ENCODE data around the gene DNAJC1.

DNAJC1 gene

DNA sequence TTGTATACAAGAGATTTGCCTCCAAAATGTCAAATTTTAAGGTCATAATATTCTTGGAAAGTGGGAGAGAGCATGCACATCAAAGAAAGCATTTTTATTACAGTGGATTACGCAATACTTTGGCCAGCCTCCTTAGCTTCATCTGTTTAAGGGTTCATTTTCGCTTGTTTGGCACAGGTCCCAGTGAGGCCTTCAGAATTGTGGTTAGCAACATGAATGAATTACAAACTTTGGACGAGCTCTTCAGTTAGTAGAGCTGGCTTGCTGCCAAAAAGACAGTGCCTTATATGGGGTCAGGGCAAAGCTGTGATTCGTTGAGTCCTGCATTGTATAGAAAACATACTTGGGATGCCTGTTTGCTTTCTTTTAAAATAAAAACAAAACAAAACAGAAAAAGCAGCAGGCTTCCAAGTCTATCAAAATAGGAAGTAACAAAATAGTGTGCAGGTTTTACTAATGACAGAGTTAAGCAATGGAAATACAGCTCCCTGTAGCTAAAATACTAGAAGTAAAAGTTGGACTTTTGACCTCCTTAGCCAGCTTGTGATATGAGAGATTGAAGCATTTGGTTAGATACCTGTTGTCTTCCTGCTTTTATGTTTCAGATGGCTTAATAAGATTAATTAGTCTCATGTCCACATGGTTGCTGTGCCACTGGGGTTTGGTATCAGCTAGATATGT lies 278.7 kb downstream of the DNAJC1 start:
- TF ChIP-seq, protein P1, sequence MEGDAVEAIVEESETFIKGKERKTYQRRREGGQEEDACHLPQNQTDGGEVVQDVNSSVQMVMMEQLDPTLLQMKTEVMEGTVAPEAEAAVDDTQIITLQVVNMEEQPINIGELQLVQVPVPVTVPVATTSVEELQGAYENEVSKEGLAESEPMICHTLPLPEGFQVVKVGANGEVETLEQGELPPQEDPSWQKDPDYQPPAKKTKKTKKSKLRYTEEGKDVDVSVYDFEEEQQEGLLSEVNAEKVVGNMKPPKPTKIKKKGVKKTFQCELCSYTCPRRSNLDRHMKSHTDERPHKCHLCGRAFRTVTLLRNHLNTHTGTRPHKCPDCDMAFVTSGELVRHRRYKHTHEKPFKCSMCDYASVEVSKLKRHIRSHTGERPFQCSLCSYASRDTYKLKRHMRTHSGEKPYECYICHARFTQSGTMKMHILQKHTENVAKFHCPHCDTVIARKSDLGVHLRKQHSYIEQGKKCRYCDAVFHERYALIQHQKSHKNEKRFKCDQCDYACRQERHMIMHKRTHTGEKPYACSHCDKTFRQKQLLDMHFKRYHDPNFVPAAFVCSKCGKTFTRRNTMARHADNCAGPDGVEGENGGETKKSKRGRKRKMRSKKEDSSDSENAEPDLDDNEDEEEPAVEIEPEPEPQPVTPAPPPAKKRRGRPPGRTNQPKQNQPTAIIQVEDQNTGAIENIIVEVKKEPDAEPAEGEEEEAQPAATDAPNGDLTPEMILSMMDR (IDR thresholded peaks at IDR 0.05), result no peak
- Histone ChIP-seq H3K4me3 (ENCODE audit: low read depth in 1 of 2, low read length in 1 of 2) (no peak overlapping the region), H3K27me3 (no peaks in the 10 kb centered on the region), H3K36me3 (peaks cover 18% of the 10 kb centered on the region), H3K9me3 (no peaks in the 10 kb centered on the region), H3K27ac (peak overlapping the region; percentile 68), H3K4me1 (ENCODE audit: control insufficient read depth in 1 of 2, insufficient read depth in 1 of 2, low read depth in 1 of 2, low read length in 1 of 2) (peaks cover 9 to 13% of the 10 kb centered on the region in 2 experiments)

DNA sequence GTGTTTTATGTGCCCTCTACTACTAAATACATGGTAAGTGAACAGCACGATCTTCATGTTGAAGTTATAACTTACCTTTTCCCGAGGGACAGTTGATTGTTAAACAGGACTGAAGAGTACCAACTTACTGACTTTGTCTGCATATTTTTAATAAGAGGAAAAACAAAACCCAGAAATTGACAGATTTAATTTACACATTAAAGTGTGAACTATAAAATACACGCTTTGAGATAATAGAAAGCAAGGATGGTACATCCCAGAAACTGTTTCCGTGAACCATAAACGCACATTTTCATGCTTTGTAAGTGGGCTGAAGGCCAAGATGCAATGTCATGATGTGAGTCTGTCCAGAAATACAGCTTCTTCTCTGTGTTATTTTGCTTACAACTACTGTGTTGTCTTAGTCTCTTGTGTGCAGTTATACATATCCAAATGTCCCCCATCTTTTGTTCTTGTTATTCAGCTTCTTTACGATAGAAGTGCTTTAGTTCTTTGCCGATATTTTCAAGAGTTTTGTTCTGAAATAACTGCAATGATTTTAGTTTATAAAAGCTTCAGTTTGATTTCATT lies 279.4 kb downstream of the DNAJC1 start:
- H3K27me3 ChIP-seq, result no peaks in the 10 kb centered on the region
- H3K9me3 ChIP-seq, result no peaks in the 10 kb centered on the region
- H3K27ac ChIP-seq, result peak overlapping the region; percentile 68

DNA sequence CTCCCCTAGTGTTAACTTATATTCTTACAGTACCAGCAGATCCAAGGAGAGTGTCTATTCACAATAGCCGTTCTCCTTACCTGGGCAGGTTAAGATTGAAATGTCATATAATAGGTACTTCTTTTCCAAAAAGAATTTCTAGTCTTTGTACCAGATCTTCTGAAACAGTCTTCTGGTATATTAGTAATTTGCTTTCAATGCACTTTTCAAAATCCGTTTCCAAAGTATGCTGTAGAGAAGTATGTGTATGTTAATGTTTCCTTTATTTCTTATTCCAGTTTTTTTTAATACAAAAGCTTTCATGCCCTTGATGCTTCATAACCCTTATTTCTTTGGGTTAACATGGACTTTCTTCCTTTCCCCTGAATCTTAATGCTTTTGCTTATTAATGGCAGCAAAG lies 281.3 kb downstream of the DNAJC1 start:
- H3K27ac ChIP-seq, result no peak overlapping the region
- peaks cover 9 to 13% of the 10 kb centered on the region in 2 experiments for H3K4me1 ChIP-seq (ENCODE audit: control insufficient read depth in 1 of 2, insufficient read depth in 1 of 2, low read depth in 1 of 2, low read length in 1 of 2)
- no peaks in the 10 kb centered on the region for H3K27me3 ChIP-seq
- H3K36me3 ChIP-seq, result peaks cover 15% of the 10 kb centered on the region
- H3K9me3 ChIP-seq, result no peaks in the 10 kb centered on the region
- H3K4me3 ChIP-seq (ENCODE audit: low read depth in 1 of 2, low read length in 1 of 2), result no peak overlapping the region
- TF ChIP-seq, protein P1 (IDR thresholded peaks at IDR 0.05), result no peak

More for the DNA sequence above, 279.4 kb downstream of the DNAJC1 start:
- peaks cover 11% of the 10 kb centered on the region for H3K36me3 ChIP-seq
- TF ChIP-seq, protein P1 (IDR thresholded peaks at IDR 0.05), result no peak
- peaks cover 9 to 13% of the 10 kb centered on the region in 2 experiments for H3K4me1 ChIP-seq (ENCODE audit: control insufficient read depth in 1 of 2, insufficient read depth in 1 of 2, low read depth in 1 of 2, low read length in 1 of 2)
- no peak overlapping the region for H3K4me3 ChIP-seq (ENCODE audit: low read depth in 1 of 2, low read length in 1 of 2)

DNA sequence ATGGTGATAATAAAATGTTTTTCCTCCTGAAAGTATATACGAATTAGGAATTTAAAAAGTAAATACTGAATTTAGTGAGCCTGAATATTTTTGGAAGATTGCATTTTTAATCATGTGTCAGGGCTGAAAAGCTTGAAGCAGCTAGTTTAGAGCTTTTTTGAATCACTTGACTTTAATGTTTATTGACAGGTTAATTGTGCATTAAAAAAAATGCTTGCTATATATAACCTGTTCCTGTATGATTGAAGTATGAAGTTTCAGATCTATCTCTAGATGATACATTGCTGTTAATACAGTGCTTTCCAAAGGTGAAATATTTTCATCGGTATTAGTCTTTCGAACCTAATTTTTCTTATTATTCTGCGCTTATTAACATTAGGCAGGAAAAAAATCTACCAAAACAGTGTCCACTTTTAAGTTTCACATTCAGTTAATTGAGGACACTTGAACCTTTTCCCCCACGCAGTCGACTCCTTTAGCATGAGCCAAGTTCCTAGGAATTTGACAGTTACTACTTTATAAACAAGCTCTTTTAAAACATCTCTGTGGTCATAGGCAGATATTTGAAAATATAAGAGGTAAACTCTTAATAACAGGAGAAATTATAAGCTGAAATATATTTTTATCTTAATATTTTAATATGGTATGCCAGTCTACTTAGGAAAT lies 282.4 kb downstream of the DNAJC1 start:
- Histone ChIP-seq H3K4me3 (ENCODE audit: low read depth in 1 of 2, low read length in 1 of 2) (no peak overlapping the region), H3K27me3 (no peaks in the 10 kb centered on the region), H3K4me1 (ENCODE audit: control insufficient read depth in 1 of 2, insufficient read depth in 1 of 2, low read depth in 1 of 2, low read length in 1 of 2) (peaks cover 9 to 13% of the 10 kb centered on the region in 2 experiments), H3K27ac (no peak overlapping the region), H3K9me3 (no peaks in the 10 kb centered on the region), H3K36me3 (peaks cover 11% of the 10 kb centered on the region)
- TF ChIP-seq, protein P1 (IDR thresholded peaks at IDR 0.05), result no peak

DNA sequence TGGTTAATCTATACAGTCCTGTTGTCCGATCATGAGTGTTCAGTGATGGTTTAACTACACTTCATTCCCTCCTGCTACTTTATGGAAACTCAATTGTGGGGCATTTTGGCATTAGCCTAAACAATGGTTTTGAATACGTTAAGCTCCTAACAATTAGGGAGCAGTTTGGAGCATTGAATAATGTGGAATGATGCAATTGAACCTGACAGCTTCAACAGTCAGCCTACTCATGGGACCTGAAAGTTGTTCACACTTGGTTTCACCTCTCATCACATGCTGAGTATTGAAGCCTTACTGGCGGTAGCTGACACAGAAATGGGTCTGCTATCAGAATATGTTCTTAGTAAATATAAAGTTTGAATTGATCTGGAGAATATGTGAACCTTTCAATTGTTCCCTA lies 283.4 kb downstream of the DNAJC1 start:
- TF ChIP-seq, protein P1 (IDR thresholded peaks at IDR 0.05), result no peak
- H3K27ac ChIP-seq, result no peak overlapping the region
- peaks cover 22% of the 10 kb centered on the region for H3K36me3 ChIP-seq
- peaks cover 7 to 10% of the 10 kb centered on the region in 2 experiments for H3K4me1 ChIP-seq (ENCODE audit: control insufficient read depth in 1 of 2, insufficient read depth in 1 of 2, low read depth in 1 of 2, low read length in 1 of 2)
- no peak overlapping the region for H3K4me3 ChIP-seq (ENCODE audit: low read depth in 1 of 2, low read length in 1 of 2)
- H3K27me3 ChIP-seq, result no peaks in the 10 kb centered on the region
- H3K9me3 ChIP-seq, result no peaks in the 10 kb centered on the region
